ENCODE data around the gene FILIP1L.

The FILIP1L gene

GRCh38 chr3:100009276-100010086 is 104.8 kb downstream of the FILIP1L start:
- H3K36me3 ChIP-seq (ENCODE audit: low read length): no peaks in the 10 kb centered on the region; the same call in 1 of the 2 replicates
- no peak overlapping the region for H3K9ac ChIP-seq (ENCODE audit: low read length)
- TF ChIP-seq CTCF (IDR thresholded peaks at IDR 0.05; ENCODE audit: insufficient read depth, low read length, poor library complexity, severe bottlenecking) (no peak), EZH2phosphoT487 (conservative IDR thresholded peaks at IDR 0.05; ENCODE audit: low read length) (no peak)
- no peak overlapping the region for H2AFZ ChIP-seq (ENCODE audit: low read depth, low read length, severe bottlenecking)
- H3K9me2 ChIP-seq (replicated peaks; ENCODE audit: insufficient read depth, low read length): no peaks in the 10 kb centered on the region
- H3K27ac ChIP-seq (ENCODE audit: low read depth, low read length): no peak overlapping the region
- no peaks in the 10 kb centered on the region for H3K79me2 ChIP-seq (ENCODE audit: insufficient read depth, low read length)
- H3K27me3 ChIP-seq (ENCODE audit: low read length): no peaks in the 10 kb centered on the region
- H3K9me3 ChIP-seq (ENCODE audit: insufficient read depth, low read length): no peaks in the 10 kb centered on the region
- H4K20me1 ChIP-seq (ENCODE audit: low read depth, low read length): no peaks in the 10 kb centered on the region
- H3F3A ChIP-seq (ENCODE audit: insufficient read depth): no peaks in the 10 kb centered on the region
- H3K4me2 ChIP-seq (ENCODE audit: low read depth, low read length, poor library complexity, severe bottlenecking): no peak overlapping the region
- H3K4me3 ChIP-seq (ENCODE audit: insufficient read depth, low read length, poor library complexity, severe bottlenecking): no peak overlapping the region

- H2AFZ ChIP-seq (ENCODE audit: low read depth, low read length, severe bottlenecking): no peak overlapping the region
- no peaks in the 10 kb centered on the region; the same call in 1 of the 2 replicates for H3K36me3 ChIP-seq (ENCODE audit: low read length)
- H3K9me3 ChIP-seq (ENCODE audit: insufficient read depth, low read length): no peaks in the 10 kb centered on the region
- no peaks in the 10 kb centered on the region for H3K9me2 ChIP-seq (replicated peaks; ENCODE audit: insufficient read depth, low read length)
- no peaks in the 10 kb centered on the region for H3F3A ChIP-seq (ENCODE audit: insufficient read depth)
- H3K4me3 ChIP-seq (ENCODE audit: insufficient read depth, low read length, poor library complexity, severe bottlenecking): no peak overlapping the region
- H3K79me2 ChIP-seq (ENCODE audit: insufficient read depth, low read length): no peaks in the 10 kb centered on the region
- TF ChIP-seq CTCF (IDR thresholded peaks at IDR 0.05; ENCODE audit: insufficient read depth, low read length, poor library complexity, severe bottlenecking) (no peak), EZH2phosphoT487 (conservative IDR thresholded peaks at IDR 0.05; ENCODE audit: low read length) (no peak)
- no peaks in the 10 kb centered on the region for H4K20me1 ChIP-seq (ENCODE audit: low read depth, low read length)
- no peak overlapping the region for H3K27ac ChIP-seq (ENCODE audit: low read depth, low read length)
- H3K9ac ChIP-seq (ENCODE audit: low read length): no peak overlapping the region
- no peak overlapping the region for H3K4me2 ChIP-seq (ENCODE audit: low read depth, low read length, poor library complexity, severe bottlenecking)
- H3K27me3 ChIP-seq (ENCODE audit: low read length): no peaks in the 10 kb centered on the region
Measured at GRCh38 chr3:100008081-100008698, 106.1 kb downstream of the FILIP1L start.

- Histone ChIP-seq H3K9me3 (ENCODE audit: insufficient read depth, low read length) (no peaks in the 10 kb centered on the region), H3K9me2 (replicated peaks; ENCODE audit: insufficient read depth, low read length) (no peaks in the 10 kb centered on the region), H3K4me2 (ENCODE audit: low read depth, low read length, poor library complexity, severe bottlenecking) (no peak overlapping the region), H3K9ac (ENCODE audit: low read length) (no peak overlapping the region), H3K79me2 (ENCODE audit: insufficient read depth, low read length) (no peaks in the 10 kb centered on the region), H3F3A (ENCODE audit: insufficient read depth) (no peaks in the 10 kb centered on the region), H3K27me3 (ENCODE audit: low read length) (no peaks in the 10 kb centered on the region), H3K27ac (ENCODE audit: low read depth, low read length) (no peak overlapping the region), H4K20me1 (ENCODE audit: low read depth, low read length) (no peaks in the 10 kb centered on the region), H3K4me3 (ENCODE audit: insufficient read depth, low read length, poor library complexity, severe bottlenecking) (no peak overlapping the region), H3K36me3 (ENCODE audit: low read length) (no peaks in the 10 kb centered on the region; the same call in 1 of the 2 replicates), H2AFZ (ENCODE audit: low read depth, low read length, severe bottlenecking) (no peak overlapping the region)
- TF ChIP-seq CTCF (IDR thresholded peaks at IDR 0.05; ENCODE audit: insufficient read depth, low read length, poor library complexity, severe bottlenecking) (no peak), EZH2phosphoT487 (conservative IDR thresholded peaks at IDR 0.05; ENCODE audit: low read length) (no peak)
Measured at GRCh38 chr3:100007313-100007712, 107.0 kb downstream of the FILIP1L start.
